ENCODE data around the gene PRXL2A.

The PRXL2A gene

DNA sequence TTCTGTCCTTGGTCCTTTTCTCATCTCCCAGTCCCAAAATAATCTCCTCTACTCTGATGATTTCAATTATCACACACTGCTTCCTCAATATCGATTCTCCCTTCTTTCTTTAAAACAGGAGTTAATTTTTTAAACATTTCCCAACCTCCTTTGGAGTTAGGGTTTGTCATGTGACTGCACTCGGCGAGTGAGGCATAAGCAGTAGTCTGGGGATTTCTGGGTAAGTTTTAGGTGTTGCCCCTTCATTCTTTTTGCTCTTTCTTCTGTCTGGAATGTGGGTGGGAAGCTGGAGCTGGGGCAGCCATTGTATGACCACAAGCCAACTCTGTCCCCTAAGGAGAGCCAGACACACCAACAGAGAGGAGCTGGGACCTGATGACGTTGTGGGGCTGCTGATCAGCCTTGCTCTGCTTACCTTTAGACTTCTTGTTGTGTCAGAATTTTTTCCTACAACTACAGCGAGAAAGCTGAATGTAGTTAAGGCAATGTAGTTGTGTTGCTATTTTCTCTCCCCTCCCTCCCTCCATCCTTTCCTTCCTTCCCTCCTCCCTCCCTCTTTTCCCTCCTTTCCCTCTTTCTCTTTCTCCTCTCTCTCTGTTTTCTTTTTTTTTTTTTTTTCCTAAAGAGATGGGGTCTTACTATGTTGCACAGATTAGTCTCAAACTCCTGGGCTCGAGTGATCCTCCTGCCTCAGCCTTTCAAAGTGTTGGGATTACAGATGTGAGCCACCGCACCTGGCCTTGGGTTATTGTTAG is 39.3 kb downstream of the PRXL2A start:
- DNase-seq: no peak

GRCh38 chr10:80448209-80448942 is 40.0 kb downstream of the PRXL2A start:
- no peak for DNase-seq

- DNase-seq: no peak
Measured at GRCh38 chr10:80449520-80449919, 41.2 kb downstream of the PRXL2A start.

DNA sequence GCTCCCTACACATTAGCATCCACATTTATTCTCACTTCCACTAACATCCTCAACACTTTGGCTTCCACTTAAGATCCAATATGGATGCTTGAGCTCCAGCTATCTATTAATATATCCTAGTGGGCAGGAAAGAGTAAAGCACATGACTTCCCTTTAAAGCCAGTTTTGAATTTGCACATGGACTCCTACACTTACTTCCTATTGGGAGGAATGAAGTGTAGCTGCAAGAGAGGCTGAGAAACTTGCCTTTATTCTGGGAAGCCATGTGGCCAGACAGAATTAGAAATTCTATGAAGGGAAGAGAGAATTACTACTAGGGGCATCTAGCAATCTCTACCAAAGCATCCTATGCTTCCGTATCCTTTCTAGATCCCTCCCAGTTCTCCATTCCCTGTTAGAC is 42.8 kb downstream of the PRXL2A start:
- DNase-seq: no peak

DNA sequence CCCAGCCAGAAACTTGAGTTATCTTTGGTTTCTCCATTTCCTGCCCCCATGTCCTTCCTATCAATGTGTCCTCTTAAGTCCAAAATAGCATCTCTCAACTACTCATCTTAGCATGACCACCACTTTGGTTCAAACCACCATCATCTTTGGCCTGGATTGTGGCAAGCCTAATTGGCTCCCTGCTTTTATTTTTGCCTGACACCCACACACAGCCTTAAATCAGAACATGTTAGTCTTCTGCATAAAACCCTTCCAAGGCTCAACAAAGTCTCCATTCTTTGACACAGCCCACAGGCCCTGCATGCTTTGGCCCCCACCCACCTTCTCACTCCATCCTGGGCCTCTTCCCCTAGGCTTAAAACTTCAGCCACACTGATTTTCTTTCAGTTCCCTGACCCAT is 43.7 kb downstream of the PRXL2A start:
- DNase-seq: no peak

DNA sequence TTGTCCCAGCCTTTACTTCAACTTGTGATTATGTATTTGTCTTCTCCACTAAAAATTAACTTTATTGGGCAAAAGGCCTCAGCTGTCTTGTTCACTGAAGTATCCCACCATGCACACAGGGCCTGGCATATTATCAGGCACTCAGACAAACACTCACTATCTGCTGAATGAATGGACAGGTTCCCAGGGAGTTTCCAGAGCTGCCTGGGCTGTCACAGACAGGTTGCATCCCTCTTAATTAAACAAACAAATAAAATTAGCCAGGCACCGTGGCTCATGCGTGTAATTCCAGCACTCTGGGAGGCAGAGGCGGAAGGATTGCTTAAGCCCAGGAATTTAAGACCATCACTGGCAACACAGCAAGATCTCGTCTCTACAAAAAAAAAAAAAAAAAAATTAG is 44.3 kb downstream of the PRXL2A start:
- DNase-seq: no peak

GRCh38 chr10:80453056-80453841 is 44.9 kb downstream of the PRXL2A start:
- no peak for DNase-seq

DNA sequence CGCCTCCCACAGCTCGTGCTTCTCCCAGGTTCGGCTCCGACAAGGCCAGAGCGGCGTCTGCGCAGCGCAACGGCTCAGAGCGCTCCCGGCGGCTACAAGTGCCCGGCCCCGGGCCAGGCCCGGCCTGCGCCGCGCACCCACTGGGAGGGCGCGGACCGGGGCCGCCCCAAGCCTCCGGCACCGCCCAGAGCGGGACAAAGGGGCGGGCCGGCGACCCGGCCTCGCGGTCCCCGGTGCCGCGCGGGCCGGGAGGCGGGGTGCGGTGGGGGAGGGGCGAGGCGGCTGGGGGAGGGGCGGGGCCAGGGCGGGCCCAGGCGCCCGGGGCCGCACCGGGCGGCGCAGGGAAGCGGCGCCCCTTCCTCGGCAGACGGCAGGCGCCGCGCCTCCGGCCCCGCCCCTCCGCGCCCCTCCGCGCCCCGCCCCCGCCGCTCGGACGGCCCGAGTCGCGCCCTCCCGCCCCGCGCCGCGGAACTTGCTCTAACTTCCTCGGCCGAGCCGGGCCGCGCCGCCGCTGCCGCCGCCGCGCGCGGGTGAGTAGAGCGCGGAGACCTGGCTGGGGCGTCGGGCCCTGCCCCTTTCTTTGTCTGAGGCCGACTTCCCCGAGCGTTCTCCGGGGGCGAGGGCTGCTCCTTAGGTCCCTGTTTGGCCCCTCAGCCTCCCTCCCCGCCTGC is 45.6 kb downstream of the PRXL2A start, which contains the start of gene TSPAN14:
Gene TSPAN14 (plus strand): TSS at position 469 of the 671 bp plus-strand sequence. CDS start 34,924 bp downstream, outside the sequence.
- DNase-seq: peak; percentile 65

- no peak for DNase-seq
Measured at GRCh38 chr10:80454513-80455460, 46.4 kb downstream of the PRXL2A start.

DNA sequence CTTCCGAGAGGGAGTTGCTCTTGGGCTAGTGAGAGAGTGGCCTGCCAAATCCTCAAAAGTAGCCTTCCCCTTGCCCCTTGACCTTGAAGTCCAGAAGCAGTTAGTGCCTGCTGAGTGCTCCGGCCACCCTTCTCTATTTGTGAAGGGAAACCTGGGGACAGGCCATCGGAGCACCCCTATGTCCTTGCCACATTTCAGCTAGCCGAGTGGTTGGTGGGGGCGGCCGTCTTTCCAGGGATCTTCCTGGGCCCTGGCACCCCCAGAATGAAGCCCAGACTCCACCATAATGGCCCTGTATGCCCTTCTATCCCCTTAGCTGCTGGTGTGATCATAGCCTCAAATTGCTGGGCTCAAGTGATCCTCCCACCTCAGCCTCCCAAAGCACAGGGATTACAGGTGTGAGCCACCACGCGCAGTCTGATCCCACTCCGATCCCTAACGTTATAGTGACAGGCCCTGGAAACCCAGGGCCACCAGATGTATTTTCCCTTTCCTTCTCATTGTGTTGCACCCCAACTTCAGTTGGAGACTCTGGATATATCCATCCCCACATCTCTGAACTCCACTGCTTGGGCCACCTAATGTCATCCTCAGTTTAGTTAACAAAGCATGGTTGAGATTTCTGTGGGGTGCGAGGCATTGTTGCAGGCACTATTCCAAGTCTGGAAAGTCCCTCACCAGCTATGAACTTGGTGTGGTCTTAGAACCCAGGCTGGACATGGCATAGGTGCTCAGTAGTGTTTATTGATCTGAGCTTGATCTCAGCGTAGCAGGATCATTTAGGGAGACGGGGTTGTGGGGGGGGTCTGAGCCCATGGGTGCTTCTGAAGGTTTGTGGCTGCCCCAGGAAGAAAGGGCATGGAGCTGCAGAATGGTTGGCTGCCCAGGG is 47.4 kb downstream of the PRXL2A start:
- no peak for DNase-seq

- no peak for DNase-seq
Measured at GRCh38 chr10:80457554-80458262, 49.4 kb downstream of the PRXL2A start.

GRCh38 chr10:80458263-80458625 is 49.9 kb downstream of the PRXL2A start:
- no peak for DNase-seq

GRCh38 chr10:80458638-80459037 is 50.3 kb downstream of the PRXL2A start:
- no peak for DNase-seq

DNA sequence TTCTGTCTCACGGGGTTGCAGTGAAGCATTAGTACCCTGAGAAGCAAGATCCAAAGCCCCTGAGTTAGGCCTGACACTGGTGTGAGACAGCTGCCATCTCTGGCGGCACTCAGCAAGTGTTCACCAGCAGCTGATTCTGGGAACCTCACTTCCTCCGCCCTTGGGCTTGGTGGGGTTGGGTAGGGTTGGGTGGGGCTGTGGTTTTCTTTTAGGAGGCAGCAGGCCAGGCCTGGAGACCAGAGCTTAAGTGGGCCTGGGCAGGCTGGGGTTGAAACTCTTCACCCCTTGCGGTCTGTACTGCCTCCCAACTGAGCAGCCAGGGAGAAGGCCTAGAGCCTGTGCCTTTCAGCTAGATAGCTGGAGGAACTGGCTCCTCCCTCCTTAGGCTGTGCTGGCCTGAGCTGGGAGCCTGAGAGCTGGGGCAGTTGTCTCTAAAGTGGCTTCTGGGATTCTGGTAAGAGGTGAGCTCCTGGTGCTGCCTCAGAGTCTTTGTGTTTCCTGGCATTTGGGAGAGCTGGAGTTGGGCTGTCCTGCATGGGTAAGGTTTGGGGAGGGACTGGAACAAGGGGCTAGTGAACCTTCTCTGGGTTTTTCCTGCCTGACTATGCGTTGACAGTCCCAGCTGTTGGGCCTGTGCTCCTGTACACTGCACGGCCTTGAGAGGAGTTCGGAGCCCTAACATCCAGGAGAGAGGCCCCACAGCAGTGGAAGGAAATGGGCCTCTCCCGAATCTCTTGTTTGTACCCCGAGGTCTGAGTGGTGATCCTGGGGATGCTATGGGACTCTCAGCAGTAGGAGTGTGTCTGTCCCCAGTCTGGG is 50.9 kb downstream of the PRXL2A start:
- DNase-seq: no peak

DNA sequence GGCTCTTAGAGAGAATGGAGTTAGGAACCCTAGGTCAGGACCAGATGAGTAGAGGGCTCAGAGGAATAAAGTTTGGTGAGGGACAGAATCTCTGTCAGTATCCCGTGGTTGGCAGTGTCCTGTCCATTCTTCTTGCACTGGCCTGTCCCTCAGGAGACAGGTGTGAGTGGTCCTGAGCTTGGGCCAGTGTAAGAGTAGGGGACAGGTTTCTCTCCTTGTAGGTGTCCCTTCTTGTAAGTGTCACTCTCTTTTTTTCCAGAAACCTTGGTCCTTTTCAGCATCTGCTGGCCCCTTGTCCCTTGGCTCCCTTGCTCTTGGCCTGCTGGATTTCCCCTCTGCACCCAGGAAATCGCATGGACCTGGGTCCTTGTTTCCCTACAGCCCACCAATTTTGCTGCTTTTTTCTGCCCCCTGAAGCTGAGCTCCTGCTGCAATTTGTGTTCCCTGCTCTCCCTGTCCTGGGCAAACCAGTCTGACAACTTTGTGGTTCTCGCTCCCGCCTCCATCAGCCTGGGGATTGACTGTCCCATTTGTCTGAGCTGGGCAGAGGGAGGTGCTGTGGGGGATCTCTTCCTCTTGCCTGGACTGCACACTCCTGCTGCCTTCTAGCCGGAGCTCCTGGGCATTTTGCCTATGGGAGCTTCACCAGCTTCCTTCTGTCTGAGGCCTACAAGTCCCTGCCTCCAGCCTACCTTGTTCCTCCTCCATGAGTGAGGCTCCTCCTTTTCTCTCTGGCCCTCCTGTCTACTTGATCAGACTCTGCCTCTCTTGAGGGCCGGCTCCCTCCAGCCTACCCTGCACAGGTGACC is 52.3 kb downstream of the PRXL2A start:
- DNase-seq: no peak

- DNase-seq: no peak
Measured at GRCh38 chr10:80461208-80462183, 53.1 kb downstream of the PRXL2A start.

All from activated gamma-delta T cell (primary cell).